SW 1271 (cell line): ENCODE results near the gene EFCAB10.
"Not testable (repeated sequence)": the region's sequence is repeated elsewhere in the genome, so short reads cannot be mapped to it uniquely, and the experiment has no call there.

Source experiments
- DNase-seq, 2 experiments: peaks; one replicate each; lab custom pipeline; 2025; lab: John Stamatoyannopoulos, UW

Gene EFCAB10

DNA sequence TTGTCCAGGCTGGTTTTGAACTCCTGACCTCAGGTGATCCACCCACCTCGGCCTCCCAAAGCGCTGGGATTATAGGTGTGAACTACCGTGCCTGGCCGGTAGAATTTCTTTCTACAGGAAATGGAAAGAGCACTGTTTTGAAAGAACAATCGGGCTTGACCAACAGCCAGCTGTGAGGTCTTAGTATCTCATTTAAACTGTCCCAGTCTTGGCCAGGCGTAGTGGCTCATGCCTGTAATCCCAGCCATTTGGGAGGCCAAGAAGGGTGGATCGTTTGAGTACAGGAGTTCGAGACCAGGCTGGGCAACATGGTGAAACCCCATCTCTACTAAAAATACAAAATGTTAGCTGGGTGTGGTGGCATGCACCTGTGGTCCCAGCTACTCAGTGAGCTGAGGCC is 17.8 kb upstream of the EFCAB10 start:
- not testable (repeated sequence) for DNase-seq

GRCh38 chr7:105596866-105597265 is 15.6 kb upstream of the EFCAB10 start:
- DNase-seq = no peak

DNA sequence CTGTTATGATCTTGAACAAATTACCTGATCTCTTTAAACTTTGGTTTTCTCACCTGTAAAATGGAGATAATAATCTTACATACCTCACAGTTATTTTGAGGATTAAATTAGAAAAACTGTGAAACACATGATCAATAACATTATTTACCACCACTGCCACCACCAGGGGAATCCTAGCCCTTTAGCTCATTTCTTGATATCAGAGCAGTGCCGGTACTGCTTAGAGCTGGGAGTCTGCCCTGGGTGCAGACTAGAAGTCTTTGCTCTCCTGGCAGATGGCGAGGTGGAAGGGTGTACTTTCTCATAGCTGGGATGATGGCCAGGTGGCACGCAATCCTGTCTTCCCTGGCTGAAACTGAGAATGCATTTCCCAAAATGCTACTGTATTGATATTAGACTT is 12.7 kb upstream of the EFCAB10 start:
- no peak for DNase-seq

- no peak for DNase-seq
Measured at GRCh38 chr7:105591522-105591921, 10.2 kb upstream of the EFCAB10 start.

DNA sequence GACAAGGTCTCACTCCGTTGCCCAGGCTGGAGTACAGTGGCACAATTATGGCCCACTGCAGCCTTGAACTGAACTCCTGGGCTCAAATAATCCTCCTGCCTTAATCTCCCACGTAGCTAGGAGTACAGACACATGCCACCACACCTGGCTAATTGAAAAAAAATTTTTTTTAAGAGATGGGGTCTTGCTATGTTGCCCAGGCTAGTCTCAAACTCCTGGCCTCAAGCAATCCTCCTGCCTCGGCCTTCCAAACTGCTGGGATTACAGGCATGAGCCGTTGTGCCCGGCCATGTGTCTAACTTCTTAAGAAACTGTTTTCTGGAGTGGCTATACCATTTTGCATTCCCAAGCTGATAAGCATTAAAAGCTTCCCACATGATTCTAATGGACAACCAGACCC is 9.5 kb upstream of the EFCAB10 start:
- DNase-seq = no peak

DNA sequence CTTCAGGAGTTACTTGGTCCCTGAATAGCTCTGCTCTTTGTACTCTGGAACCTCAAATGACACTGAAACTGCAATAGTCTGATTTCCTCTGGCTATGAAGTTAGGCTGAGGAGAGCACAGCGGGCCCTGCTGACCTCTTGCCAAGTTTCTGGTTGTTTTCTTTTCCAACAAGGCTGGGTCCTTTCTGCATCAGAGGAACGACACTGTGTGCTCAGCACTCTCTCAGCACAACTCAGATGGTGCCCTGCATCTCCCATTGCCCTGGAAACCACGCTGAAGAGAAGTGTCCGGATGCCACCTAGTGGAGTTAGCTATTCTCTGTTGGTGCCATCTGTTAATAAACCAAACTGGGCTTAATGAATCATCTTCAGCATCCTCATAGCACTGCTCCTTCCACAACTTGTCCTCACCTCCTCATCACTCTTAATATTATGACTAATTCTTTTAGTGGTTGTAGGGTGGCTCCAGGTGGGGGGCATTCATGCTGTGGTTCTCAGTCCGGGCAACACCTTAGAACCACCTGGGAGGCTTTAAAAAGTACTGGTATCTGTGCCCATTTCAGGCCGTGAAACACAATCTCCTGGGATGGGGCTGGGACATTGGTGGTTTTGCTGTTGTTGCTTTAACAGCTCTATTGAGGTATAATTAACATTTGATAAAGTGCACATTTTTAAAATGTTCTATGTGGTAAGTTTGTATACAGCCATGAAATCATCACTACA is 8.2 kb upstream of the EFCAB10 start:
- peak; percentile 45 to 73 for DNase-seq

- no peak for DNase-seq
Measured at GRCh38 chr7:105587909-105588635, 6.8 kb upstream of the EFCAB10 start.

DNA sequence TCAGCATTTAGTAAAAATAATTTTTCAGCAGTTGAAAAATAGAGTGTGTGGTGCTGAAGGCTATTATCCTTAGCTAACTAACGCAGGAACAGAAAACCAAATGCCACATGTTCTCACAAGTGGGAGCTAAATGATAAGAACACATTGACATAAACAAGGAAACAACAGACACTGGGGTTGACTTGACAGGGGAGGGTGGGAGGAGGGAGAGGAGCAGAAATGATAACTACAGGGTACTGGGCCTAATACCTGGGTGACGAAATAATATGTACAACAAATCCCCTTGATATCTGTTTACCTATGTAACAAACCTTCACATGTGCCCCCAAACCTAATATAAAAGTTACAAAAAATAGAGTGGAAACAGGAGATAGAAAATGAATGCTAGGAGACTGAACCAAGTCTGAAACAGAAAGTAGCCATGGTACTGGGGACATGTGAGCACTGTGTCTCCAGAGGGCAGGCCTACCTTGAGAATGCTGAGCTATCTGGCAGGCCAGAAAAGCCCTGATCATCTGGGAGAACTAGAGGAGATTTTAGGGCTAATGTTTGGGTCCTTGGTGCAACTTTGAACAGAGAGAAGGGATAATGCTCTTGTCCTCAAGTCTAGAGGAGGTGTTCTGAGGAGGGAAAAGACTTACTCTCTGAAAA is 4.7 kb upstream of the EFCAB10 start:
- DNase-seq = no peak

DNA sequence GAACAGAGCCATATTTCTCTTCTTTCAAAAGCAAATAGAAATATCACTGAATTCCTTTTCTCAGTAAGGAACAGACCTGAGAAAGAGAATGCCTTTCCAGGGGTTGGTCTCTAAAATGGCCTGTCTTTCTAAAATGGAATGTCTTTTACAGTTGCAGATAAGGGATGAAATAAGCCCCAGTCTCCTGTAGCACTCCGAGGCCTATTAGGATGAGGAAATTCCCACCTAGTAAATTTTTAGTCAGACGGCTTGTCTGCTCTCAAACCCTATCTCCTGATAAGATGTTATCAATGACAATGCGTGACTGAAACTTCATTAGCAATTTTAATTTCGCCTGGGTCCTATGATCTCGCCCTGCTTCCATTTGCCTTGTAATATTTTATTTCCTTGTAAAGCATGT is 2.9 kb upstream of the EFCAB10 start:
- DNase-seq = no peak

DNA sequence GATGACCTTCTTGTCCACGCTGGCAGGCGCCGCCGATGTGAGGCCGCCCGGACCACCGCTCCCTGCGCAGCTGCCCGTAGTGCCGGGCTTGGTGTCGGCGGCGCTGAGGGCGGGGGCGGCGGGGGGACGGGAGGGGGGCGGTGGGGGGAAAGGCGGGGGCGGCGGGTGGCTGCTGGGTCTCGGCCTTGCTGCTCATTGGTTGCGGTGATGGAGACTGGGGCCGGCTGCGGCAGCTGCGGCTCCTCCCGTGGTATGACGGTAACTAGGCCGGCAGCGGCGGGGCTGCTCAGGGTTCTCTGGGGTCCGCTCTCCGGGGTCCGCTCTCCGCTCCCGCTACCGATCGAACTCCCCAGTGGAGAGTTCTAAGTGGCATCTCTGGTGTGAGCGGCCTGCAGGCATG is 1.8 kb upstream of the EFCAB10 start:
- no peak for DNase-seq

DNA sequence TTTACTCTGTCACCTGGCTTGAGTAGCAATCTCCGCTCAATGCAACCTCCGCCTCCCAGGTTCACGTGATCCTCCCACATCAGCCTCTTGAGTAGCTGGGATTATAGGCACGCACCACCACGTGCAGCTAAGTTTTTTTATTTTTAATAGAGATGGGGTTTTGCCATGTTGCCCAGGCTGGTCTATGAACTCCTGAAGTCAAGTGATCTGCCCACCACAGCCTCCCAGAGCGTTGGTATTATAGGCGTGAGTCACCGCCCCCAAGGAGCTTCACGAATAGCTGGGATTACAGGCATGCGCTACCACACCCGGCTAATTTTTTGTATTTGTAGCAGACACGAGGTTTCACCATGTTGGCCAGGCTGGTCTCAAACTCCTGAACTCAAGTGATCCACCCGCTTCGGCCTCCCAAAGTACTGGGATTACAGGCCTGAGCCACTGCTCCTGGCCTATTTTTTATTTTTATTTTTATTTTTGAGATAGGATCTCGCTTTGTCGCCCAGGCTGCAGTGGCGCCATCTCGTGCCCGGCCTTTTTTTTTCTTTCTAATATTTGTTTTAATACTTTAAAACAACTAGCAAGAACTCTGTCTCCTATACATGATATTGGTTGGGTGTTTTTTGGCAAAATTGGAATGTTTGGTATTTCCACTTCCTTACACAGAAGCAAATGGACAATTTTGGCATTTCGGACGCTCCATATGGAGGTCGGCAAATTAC is 1.1 kb downstream of the EFCAB10 start:
- DNase-seq = no peak

GRCh38 chr7:105578496-105578895 is 2.8 kb downstream of the EFCAB10 start:
- no peak for DNase-seq

- no peak for DNase-seq
Measured at GRCh38 chr7:105577251-105577650, 4.0 kb downstream of the EFCAB10 start.

DNA sequence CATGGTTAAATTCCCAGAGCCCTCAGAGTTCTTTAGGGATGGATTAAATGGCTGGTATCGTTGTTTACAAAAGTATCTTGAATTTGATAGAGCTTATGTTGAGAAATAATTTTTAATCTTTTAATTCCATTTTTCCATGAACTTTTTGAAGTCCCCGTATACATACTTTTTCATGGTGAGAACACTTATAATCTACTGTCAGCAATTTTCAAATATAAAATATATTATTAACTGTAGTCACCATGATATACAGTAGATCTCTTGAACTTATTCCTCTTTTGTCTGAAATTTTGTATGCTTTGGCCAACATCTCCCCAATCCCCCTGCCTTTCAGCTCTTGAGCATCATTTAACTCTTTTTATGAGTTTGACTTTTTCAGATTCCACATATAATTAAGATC is 9.4 kb downstream of the EFCAB10 start:
- DNase-seq = no peak

- DNase-seq = no peak
Measured at GRCh38 chr7:105567821-105568220, 13.5 kb downstream of the EFCAB10 start.

GRCh38 chr7:105567024-105567423 is 14.3 kb downstream of the EFCAB10 start:
- no peak for DNase-seq

- DNase-seq = no peak
Measured at GRCh38 chr7:105565190-105565589, 16.1 kb downstream of the EFCAB10 start.

DNA sequence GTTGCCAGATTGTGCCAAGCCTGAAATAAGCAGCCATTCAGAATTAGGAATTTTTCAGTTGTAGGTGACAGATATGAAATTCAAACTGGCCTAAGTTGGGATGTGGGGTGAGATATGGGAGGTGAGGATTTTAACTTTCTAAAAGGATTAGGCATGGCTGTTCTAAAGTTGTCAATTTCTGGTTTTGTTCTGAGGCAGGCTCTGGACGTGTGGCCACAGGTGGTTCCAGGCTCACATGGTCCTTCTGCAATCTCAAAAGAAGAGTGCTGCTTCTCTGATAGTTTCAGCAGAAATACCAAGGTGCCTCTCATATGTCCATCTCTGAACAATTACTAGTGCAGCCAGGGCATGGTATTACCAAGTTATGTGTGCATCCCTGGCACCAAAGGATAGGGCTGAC is 21.4 kb downstream of the EFCAB10 start:
- no peak for DNase-seq

GRCh38 chr7:105538339-105538738 is 43.0 kb downstream of the EFCAB10 start:
- DNase-seq = no peak

- no peak for DNase-seq
Measured at GRCh38 chr7:105532709-105533460, 48.4 kb downstream of the EFCAB10 start.

GRCh38 chr7:105531792-105532671 is 49.3 kb downstream of the EFCAB10 start, which contains the start of gene RINT1:
RINT1 (plus strand) TSS chr7:105532201; CDS start chr7:105532316, 115 bp downstream.
- DNase-seq = peak; percentile 62 to 83
